HuH-7 (cell line): ENCODE data around the gene NDUFAF8.

ENCODE experiments used
- DNase-seq: peaks from one replicate; pipeline ENCODE4 v3.0.0; 2011; ENCODE audit warnings: low spot score

The NDUFAF8 gene

GRCh38 chr17:81238815-81239713 lies at the start of gene NDUFAF8, which contains the start of gene TEPSIN:
TSS of gene NDUFAF8 (plus strand) at chr17:81239318. CDS start at chr17:81239364, 46 bp downstream.
TSS of gene TEPSIN (minus strand) at chr17:81239055. CDS start at chr17:81239033, 22 bp downstream.
- peak; percentile 100 for DNase-seq

DNA sequence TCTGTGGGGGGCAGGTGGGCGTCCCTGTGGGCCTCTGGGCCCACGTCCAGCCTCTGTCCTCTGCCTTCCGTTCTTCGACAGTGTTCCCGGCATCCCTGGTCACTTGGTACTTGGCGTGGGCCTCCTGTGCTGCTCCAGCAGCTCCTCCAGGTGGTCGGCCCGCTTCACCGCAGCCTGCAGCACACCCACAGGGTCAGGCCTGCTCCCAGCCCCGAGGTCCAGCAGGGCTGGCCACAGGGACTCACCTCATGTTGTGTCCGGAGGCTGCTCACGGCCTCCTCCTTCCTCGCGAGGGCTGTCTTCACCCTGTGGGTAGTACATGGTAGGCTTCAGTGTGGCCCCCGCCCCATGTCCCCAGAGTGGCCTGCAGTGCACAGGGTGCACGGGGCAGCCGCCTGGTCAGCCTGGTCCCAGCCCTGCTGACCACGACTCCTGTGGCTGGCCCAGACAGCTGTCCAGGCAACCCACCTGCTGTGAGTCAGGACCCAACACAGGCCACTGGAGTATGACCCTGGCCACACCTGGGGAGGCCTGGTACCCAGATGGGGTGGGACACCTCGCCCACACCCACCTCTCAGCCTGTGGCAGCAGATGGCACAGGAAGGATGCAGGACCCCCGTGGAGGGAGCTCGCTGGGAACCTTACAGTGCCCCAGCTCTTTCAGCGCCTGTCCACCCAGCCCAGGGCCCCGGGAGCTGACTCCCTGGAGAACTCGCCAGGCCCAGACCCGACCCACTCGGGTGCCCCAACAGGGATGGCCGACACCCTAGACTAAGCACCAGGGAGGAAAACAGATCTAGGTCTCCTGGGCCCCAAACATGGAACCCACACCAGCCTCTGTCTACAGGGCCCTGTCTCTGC lies 49.2 kb upstream of the NDUFAF8 start:
- peak; percentile 69 for DNase-seq

- no peak for DNase-seq
Observed at GRCh38 chr17:81190591-81190990, 48.5 kb upstream of the NDUFAF8 start.

- DNase-seq = no peak
Observed at GRCh38 chr17:81191116-81191515, 48.0 kb upstream of the NDUFAF8 start.

- DNase-seq = no peak
Observed at GRCh38 chr17:81191646-81192045, 47.5 kb upstream of the NDUFAF8 start.

DNA sequence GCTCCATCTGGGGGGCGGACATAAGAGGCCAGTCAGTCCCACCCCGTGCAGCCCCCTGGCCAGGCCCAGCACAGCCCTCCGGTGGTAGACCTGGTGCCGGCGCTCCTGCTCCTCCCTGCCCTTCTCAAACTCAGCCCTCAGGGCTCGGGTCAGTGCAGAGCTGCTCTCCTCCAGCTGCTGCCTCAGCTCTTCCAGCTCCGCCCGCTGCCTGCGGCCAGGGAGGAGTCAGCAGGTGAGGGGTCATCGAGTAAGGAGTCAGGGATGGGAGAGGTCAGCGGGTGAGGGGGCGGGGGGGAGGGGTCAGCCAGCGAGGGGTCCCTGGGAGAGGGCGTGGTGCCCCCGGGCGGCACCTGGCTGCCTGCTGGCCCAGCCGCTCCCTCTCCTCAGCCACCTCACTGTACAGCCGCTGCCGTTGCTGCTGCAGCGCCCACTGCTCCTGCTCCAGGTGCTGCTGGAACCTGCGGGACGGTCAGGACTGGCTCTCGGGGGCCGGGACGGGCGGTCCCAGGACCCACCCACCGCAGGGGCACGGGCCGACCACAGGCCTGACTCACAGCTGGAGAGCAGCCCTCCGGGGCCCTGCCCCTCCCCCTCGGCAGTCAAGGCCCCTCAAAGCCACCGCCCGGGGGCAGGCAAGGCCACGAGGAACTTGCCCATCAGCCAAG lies 46.6 kb upstream of the NDUFAF8 start:
- DNase-seq = no peak

DNA sequence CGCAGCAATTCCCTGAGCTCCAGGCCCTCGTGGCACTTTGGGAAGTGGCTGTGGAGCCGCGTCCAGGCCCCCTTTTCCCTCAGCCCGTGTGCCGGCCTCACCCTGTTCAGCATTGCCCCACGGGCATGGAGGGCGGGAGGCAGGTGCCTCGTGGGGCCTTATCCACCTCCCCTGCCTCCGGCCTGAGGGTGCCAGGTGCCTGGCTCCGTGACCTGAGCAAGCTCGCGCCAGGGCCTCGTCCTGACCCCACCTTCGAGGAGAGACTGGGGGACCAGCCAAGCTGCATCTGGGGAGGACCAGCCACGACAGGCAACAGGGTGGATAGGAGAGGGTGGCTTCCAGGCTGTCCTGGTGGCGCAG lies 46.1 kb upstream of the NDUFAF8 start:
- DNase-seq = no peak

GRCh38 chr17:81193470-81194224 lies 45.5 kb upstream of the NDUFAF8 start:
- no peak for DNase-seq

DNA sequence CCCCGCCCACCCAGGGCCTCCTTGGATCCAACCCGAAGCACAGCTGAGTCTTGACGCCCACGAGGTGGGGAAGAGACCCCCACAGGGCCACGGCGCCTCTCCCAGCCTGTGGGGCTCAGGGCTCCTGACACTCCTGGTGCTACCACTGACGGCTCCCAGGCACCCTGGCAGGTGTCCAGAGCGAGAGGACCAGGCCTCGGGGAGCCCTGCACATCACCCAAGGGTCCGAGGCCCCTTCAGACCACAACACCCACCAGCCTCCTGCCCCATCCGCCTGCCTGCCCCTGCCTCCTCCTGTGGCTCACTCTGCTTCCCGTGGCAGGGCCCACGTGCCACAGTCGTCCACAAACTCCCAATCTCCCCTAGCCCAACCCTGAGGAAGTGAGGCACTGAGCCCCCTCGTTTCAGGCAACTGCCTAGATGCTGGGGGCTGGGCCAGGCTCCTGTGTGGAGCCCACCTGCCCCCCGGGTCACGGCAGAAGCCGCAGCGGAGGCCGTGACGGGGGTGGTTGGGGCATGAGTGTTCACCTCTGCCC lies 44.8 kb upstream of the NDUFAF8 start:
- DNase-seq = no peak

- DNase-seq = no peak
Observed at GRCh38 chr17:81194941-81195901, 43.9 kb upstream of the NDUFAF8 start.

- no peak for DNase-seq
Observed at GRCh38 chr17:81195941-81196495, 43.1 kb upstream of the NDUFAF8 start.

- DNase-seq = no peak
Observed at GRCh38 chr17:81196505-81197408, 42.4 kb upstream of the NDUFAF8 start.

DNA sequence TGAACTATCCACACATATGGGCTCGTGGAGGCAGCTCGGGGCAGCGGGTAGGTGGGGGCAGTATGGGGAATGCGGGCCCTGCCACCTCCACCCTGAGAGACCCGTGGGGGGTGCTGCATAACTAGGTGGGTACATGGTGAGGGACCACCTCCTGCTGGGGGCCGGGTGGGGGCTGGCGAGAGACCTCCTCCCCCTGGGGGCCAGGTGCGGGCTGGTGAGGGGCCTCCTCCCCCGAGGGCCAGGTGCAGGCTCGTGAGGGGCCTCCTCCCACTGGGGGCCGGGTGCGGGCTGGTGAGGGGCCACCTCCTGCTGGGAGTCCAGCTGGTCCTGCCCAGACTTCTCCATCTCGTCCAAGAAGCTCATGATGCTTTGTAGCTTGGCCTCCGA lies 41.7 kb upstream of the NDUFAF8 start:
- DNase-seq = no peak

GRCh38 chr17:81197831-81198490 lies 41.2 kb upstream of the NDUFAF8 start:
- no peak for DNase-seq

- no peak for DNase-seq
Observed at GRCh38 chr17:81198826-81199481, 40.2 kb upstream of the NDUFAF8 start.

DNA sequence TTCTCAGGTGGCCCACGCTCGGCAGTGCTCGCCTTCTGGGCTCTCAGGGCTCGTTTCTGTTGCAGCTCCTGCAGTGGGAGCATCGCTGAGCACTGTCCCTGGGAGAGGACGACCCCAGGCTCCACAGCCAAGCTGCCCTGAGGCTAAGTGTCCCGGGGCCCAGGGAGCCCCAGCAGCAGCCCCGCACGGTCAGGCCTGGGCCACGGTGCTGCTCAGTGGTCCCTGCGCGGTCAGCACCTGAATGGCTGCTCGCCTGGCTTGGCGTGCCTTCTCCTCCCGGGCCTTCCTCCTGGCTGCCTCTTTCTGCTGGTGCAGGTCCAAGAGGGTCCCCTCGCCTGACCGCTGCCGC lies 39.7 kb upstream of the NDUFAF8 start:
- DNase-seq = no peak

- no peak for DNase-seq
Observed at GRCh38 chr17:81200201-81200600, 38.9 kb upstream of the NDUFAF8 start.
